K562 (cell line): Measurements from ENCODE around the gene CAPZA1. TPM values are rescaled to one million over a fixed set of nuclear protein-coding genes. Genes with fewer than 3 reads are reported as not detected.
A peak's percentile ranks its signal among the peaks of the same experiment; 100 is the strongest.

Source experiments
- KLF16 ChIP-seq: IDR thresholded peaks from 2 replicates; pipeline ENCODE4 v1.6.1; 2016; ENCODE audit warnings: antibody characterized with exemption
- MEIS2 ChIP-seq: fragments of 450-650 bp; IDR thresholded peaks from 2 replicates; pipeline ENCODE4 v1.6.1; 2014; ENCODE audit warnings: mild to moderate bottlenecking; ENCODE audit not compliant: partially characterized antibody
- NCOA1 ChIP-seq: fragments of 450-650 bp; IDR thresholded peaks from 2 replicates; pipeline ENCODE4 v1.6.1; 2016; ENCODE audit warnings: low read depth
- NFE2 ChIP-seq: IDR thresholded peaks from 2 replicates; pipeline ENCODE4 v1.6.1; 2014; ENCODE audit warnings: antibody characterized with exemption, low read depth
- PHTF2 ChIP-seq: fragments of 250-450 bp; sonication (Bioruptor Pico); IDR thresholded peaks from 2 replicates; pipeline ENCODE4 v1.5.0; 2021; ENCODE audit warnings: mild to moderate bottlenecking
- polyA plus RNA-seq, 8 experiments: library from polyadenylated mRNA; depleted of rRNA in 4 of 8; stranded (reverse) in 5 of 8; unstranded in 3 of 8; fragments of >200 nt; fragmentation: Nextera tagmentation in 2 of 8; fragmentation: Illumina TruSeq in 1 of 8; extraction: Ambion mirVana in 2 of 8; extraction: Trizol in 1 of 8; gene quantifications; 2 replicates each; pipeline versions ENCODE4 v1.2.1 to v1.2.3, GENCODE V29; 2011 to 2014; ENCODE audit warnings: inconsistent platforms in 1 of 8, missing spikeins in 1 of 8
- total RNA-seq, 7 experiments: library from RNA; depleted of rRNA in 6 of 7; stranded (reverse); fragments of >200 nt in 6 of 7; fragmentation: Illumina TruSeq in 2 of 7; extraction: Trizol in 2 of 7; gene quantifications; 2 replicates each; pipeline versions ENCODE4 v1.2.1 to v1.2.3, GENCODE V29; 2011 to 2021; ENCODE audit warnings: low replicate concordance in 1 of 7
- TF ChIP-seq, protein P1 (sequence below), 2 experiments: IDR thresholded peaks in 1 of 2; conservative IDR thresholded peaks in 1 of 2; 2 replicates each; pipeline ENCODE4 v1.6.1; 2016; ENCODE audit warnings: low read depth in 2 of 2, mild to moderate bottlenecking in 1 of 2, missing compliant biosample characterization in 1 of 2, missing genetic modification characterization in 1 of 2, moderate library complexity in 1 of 2

The CAPZA1 gene
- total and polyA plus RNA-seq, 9 of the 15 experiments (the other 6 are each of a cell fraction or from before 2014, with no cell fraction given), result 237 to 1,020 (median 306) TPM

DNA sequence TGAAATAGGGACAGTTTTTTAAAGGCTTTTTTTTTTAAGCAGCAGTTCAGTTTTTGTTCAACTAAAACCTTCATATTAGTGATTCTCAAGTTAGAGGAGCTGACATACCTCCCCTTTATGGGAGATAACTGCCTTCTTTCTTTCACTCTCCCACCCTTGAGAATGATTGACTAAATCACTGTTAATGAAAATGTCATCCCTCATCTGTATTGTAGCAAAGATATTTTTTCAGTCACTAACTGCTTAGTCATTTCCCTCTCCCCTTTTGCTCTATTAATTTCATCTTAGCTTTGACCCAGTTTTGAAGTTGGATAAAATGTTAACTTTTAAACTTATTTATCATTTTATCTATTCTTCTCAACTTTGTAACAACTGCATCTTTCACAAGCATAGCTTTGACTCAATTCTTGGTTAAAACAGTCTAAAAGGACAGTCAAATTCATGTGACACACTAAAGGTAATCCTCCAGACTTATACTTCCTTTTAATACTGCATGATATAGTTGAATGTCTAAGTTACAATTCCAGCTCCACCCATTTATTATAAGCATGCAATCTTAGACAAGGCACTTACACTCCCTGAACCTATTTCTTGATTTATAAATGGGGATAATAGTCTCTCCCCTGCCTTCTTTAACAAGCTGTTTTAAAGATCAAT, 17.1 kb downstream of the CAPZA1 start (continued):
- TF ChIP-seq, protein P1, sequence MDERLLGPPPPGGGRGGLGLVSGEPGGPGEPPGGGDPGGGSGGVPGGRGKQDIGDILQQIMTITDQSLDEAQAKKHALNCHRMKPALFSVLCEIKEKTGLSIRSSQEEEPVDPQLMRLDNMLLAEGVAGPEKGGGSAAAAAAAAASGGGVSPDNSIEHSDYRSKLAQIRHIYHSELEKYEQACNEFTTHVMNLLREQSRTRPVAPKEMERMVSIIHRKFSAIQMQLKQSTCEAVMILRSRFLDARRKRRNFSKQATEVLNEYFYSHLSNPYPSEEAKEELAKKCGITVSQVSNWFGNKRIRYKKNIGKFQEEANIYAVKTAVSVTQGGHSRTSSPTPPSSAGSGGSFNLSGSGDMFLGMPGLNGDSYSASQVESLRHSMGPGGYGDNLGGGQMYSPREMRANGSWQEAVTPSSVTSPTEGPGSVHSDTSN (CRISPR knock-in tag; IDR thresholded peaks at IDR 0.05; ENCODE audit: low read depth), result no peak
- TF ChIP-seq, protein P1 (tag; conservative IDR thresholded peaks at IDR 0.05; ENCODE audit: low read depth), result 0 out of 2 replicates have a peak, but pooled peaks have one; percentile 18
- TF ChIP-seq KLF16 (no peak), PHTF2 (CRISPR knock-in tag) (no peak), NCOA1 (no peak), MEIS2 (peak; percentile 12), NFE2 (peak; percentile 62; the same call in 1 of the 2 replicates)
